Activated T-helper 9 cell treated with anti-CD3 and anti-CD28 coated beads, Interleukin-2, amount 50 U/mL, for 16 hours (primary cell): ENCODE data around the gene DBF4.
"Not testable (repeated sequence)": the region's sequence is repeated elsewhere in the genome, so short reads cannot be mapped to it uniquely, and the experiment has no call there.

ENCODE experiments used
- DNase-seq: peaks from one replicate; pipeline ENCODE4 v3.0.0-alpha.2; 2020; ENCODE audit warnings: low read depth

DBF4 gene

DNA sequence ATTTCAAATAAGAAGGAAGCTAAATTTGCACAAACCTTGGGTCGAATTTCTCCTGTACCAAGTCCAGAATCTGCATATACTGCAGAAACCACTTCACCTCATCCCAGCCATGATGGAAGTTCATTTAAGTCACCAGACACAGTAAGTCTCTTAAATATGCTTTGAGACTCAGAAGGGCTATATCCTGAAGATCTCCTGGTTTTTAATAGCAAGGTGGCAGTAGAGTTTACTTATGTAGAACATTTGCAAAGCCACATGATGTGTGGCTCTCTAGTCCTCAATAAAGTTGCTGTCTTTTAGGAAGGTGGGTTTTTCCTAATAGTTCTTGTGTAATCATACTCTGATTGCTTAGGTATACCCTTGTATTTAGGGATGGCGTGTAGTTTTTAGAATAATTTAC, 8.7 kb downstream of the DBF4 start:
- DNase-seq: no peak

DNA sequence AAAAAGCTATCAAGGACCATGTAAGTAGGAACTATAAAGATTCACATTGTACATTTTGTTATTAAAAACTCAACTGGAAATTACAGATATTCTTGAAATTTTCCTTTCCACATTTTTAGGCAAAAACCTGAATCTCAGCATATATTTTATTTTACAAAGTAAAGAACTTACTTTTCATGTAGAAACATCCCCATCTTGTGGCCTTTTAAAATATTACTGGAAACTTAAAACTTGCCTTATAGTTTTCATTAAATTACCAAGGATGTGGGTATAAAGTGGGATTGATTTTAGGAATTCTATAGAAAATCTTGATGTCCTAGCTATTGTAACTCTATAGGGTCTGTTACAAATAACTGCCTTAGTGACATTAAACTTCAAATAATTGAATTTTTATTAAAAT, 10.6 kb downstream of the DBF4 start:
- DNase-seq: no peak

DNA sequence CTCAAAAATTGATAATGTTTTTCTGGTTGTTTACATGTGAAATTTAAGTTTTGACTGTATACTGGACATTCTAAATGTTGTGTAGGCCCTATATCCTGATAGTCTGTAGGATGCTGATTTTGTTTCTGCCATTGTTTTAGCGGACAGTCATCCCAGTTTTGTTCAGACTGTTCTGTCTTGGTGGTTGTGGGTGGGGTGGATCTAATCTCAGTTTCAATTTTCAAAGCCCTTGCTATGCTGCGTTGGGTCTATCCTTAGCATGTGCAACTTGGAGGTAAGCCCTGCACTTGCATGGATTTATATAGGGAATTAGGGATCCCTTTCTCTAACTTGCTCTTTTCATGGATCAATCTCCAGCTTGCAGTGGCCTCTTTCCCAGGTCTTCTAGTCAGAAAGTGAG, 19.1 kb downstream of the DBF4 start:
- no peak for DNase-seq

DNA sequence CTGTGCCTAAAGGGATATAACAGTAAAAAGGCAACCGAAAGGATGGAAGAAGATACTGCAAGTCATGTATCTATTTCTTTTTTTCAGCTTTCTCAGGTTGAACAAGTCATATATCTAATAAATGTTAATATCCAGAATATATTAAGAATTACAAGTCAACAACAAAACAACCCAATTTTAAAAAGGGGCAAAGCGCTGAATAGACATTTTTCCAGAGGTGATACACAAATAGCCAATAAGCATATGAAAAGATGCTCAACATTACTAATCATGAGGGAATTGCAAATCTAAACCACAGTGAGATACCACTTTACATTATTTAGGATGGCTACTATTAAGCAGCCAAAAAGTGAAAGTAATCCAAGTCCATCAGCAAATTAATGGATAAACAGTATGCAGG, 23.0 kb downstream of the DBF4 start:
- no peak for DNase-seq

DNA sequence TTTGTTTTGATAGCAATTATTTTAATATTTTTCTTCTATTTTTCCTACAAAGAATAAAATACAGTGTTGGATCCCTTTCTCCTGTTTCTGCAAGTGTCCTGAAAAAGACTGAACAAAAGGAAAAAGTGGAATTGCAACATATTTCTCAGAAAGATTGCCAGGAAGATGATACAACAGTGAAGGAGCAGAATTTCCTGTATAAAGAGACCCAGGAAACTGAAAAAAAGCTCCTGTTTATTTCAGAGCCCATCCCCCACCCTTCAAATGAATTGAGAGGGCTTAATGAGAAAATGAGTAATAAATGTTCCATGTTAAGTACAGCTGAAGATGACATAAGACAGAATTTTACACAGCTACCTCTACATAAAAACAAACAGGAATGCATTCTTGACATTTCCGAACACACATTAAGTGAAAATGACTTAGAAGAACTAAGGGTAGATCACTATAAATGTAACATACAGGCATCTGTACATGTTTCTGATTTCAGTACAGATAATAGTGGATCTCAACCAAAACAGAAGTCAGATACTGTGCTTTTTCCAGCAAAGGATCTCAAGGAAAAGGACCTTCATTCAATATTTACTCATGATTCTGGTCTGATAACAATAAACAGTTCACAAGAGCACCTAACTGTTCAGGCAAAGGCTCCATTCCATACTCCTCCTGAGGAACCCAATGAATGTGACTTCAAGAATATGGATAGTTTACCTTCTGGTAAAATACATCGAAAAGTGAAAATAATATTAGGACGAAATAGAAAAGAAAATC, 31.0 kb downstream of the DBF4 start:
- DNase-seq: not testable (repeated sequence)

DNA sequence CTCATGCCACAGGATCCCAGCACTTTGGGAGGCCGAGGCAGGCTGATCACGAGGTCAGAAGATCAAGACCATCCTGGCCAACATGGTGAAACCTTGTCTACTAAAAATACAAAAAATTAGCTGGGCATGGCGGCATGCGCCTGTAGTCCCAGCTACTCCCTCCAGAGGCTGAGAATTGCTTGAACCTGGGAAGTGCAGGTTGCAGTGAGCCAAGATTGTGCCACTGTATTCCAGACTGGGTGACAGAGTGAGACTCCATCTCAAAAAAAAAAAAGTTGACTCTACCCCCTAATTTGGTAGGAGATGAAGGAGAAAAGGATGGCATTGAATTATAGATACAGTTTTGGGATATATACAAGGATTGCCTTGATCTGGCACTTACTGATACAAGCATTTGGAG, 32.5 kb downstream of the DBF4 start:
- DNase-seq: not testable (repeated sequence)

DNA sequence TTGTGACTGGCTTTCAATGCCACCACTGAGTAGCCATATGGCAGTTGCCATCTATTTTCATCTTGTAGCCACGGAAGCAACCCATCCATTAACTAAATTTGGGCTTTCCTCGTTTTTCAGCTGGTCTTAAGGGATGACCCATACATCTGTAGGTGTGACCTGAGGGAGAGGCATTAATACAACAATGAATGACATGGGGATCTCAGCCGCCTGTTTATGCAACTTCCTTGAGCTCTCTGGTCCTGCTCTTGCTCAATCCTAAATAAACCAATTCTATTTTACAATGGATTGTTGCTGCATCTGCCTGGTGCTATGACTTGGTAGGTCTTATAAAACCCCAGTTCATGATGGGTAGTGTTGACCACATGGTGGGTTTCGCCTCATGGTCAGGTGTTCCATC, 35.8 kb downstream of the DBF4 start:
- no peak for DNase-seq

DNA sequence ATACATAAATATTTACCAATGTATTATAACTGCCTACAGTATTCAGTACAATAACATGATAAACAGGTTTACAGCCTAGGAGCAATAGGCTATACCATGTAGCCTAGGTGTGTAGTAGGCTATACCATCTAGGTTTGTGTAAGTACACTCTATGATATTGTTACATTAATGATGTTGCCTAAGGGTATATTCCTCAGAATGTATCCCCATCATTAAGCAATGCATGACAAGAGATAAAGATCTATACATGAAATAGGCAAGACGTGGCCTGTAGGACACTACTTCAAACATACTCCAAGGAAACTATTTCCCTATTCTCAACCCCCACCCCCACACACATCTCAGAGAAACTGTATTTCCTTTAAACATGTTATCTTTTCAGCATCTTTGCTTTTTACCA, 42.4 kb downstream of the DBF4 start:
- DNase-seq: no peak

DNA sequence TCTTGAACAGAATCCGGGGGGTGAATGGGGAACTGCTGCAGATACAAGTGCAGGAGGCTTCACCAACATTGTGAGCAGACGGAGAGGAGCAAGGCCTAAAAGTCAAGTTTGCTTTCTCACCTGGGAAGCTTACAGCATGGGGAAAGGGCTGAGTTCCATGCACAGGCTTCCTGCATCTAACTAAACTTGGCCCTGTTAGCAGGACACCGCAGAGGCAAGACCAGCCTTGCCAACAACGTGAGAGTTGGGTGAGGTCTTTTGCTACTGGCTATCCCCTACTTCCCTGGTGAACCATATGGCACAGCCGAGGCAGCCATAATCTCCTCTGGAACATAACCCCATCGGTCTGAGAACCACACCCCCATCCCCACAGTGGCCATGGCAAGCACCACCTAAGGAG, 43.6 kb downstream of the DBF4 start:
- no peak for DNase-seq

DNA sequence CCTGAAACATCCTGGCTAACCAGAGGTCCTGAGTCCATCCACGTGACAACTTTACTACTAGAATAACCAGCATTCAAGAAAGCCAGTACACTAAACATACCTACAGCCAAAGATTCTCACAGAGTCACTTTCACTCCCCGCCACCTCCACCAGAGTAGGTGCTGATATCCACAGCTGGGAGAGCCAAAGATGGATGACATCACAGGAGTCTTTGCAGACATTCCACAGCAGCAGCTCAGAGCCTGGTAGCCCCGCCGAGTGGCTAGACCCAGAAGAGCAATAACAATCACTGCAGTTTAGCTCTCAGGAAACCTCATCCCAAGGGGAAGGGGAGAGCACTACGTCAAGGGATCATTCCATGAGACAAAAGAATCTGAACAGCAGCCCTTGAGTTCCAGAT, 44.3 kb downstream of the DBF4 start:
- DNase-seq: no peak

DNA sequence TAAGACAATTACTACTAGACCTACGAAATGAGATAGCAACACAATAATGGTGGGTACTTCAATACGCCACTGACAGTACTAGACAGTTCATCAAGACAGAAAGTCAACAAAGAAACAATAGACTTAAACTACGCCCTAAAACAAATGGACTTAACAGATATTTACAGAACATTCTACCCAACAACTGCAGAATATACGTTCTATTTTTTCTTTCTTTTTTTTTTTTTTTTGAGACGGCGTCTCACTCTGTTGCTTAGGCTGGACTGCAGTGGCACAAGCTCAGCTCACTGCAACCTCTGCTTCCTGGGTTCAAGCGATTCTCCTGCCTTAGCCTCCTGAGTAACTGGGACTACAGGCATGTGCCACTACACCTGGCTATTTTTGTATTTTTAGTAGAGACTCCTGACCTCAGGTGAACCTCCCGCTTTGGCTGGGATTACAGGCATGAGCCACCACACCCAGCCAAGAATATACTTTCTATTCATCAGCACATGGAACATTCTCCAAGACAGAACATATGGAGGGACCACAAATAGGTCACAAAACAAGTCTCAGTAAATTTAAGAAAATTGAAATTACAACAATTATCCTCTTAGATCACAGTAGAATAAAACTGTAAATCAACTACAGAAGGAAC, 46.6 kb downstream of the DBF4 start:
- DNase-seq: not testable (repeated sequence)

DNA sequence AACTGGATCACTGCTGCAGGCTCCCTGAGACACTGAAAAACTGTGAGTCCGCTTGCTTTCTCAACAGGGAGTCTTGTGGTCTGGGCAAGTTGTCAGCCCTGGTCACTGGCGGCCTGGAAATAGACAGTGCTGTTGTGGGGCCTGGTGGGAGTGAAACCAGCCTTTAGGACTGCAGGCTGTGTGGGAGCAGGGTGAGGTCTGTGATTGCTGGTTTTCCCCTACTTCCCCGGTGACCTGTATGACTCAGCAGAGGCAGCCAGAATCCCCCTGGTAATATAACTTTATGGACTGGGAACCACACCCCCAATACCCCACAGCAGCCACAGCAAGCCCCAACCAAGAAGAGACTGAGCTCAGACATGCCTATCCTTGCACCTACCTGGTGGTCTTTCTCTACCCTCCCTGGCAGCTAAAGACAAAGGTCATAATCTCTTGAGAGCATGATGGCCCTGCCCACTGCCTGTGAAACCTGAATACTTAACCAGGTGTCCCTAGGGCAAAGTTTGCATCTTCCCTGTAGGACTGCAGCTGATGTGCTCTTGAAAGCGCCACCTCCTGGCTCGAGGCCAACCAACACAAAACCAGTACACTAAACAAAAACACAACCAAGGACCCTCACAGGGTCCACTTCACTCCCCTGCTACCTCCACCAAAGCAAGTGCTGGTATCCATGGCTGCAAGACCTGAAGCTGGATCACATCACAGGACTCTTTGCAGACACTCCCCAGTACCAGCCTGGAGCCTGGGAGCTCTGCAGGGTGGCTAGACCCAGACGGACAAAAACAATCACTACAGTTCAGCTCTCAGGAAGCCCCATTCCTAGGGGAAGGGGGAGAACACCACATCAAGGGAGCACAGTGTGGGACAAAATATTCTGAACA, 50.5 kb downstream of the DBF4 start:
- no peak for DNase-seq

DNA sequence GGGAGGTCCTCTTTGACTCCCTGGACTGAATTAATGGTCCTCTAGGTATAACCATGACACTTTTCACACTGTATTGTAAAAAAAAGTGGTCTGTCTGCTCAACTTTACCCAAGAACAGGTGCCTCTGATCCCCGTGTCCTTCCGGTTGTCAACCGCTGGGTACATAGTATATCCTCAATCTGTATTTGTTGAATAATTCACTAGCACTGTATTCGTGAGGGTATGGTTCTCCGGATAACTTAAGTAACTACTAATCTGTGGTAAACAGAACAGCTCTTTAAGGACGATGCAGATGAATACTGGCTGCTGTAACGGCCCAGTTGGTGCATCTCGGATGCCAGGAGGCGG, 57.3 kb downstream of the DBF4 start:
- DNase-seq: no peak

DNA sequence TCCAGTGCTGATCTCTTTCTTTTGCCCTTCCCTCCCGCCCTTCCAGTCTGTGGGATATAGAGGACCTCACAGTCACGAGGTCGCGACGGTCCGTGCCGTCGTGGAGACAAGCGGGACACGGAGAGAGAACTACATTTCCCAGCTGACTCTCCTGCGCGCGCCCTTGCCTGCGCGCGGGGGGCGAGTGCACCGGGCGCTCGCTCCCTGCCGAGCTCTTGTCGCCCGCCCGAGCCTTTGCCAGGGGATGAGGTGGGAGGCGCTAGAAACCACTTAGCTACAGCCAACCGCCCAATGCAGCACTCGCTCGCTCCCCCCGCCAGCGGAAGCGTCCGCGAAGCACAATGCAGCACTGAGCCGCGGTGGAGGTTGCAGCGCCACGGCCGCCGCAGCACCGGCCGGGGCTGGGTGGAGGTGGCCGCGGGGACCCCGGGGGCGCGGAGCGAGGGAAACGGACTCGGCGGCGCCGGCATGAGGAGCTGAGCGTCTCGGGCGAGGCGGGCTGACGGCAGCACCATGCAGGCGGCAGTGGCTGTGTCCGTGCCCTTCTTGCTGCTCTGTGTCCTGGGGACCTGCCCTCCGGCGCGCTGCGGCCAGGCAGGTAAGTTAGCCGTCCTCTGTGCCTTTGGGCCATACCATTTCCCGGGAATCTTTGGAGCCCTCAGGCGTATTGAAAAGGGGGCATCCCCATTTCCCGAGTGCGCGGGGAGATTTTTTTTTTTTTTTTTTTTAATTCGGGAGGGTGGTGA, 57.8 kb downstream of the DBF4 start, which contains the start of gene ADAM22:
ADAM22 (plus strand) TSS at position 299 of the 746 bp plus-strand sequence; CDS start at position 514, 215 bp downstream.
- DNase-seq: peak; percentile 68

DNA sequence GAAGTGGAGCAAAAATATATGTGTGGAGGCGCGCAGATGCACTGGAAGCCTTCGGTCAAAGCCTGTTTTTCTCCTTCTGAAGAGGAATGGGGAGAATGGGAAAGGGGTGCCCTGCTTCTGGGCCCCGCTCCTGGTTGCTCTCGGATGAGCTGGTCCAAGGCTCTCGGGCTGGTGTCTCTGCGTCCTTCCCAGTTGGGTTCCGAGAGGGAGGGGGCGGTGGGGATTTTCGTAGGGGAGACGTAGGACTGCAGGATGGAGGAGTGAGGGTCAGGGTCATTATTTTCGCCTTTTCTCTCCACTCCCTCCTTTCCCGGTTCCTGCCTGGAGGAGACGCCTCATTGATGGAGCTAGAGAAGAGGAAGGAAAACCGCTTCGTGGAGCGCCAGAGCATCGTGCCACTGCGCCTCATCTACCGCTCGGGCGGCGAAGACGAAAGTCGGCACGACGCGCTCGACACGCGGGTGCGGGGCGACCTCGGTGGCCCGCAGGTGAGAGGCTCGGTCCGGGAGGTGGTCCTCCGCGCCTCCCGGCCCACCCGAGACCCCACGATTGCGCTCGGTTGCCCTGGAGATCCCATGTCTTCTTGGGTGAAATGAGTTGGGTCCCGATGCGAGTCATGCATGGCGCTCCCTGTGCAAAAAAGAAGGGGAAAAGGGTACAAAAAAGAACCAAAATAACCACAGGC, 58.5 kb downstream of the DBF4 start:
- DNase-seq: no peak

DNA sequence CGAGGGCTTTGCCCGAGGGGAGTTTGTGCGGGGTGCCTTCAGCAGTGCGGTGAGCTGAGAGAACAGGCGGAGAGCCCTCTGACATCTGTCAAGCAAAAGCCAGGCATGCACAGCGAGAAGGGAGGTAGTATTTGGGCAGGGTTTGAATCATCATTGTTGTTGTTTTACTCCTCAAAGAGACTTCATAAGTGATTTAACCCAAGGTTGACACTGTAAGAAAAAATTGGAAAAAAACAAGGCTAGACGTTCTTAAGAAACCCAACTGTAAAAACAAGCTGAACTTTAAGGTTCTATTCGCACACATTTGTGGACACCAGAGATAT, 59.1 kb downstream of the DBF4 start:
- DNase-seq: no peak

DNA sequence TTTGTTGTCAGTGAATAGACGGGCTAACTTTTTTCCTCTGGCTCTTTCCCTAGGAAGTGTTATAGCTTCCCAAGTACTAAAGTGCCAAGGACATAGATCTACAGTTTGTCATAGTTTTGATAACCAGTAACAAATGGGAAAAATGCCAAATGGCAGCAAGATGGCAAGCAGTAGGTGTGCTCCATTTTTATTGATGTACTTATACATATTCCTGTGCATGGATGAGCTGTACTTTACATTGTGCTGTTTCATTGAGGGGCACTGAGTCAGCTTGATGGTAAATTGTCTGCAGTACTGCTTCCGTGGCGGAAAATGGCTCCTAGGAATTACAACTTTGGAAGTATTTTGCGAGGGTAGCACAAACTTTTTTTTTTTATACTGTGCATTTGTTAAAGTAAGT, 64.8 kb downstream of the DBF4 start:
- no peak for DNase-seq

DNA sequence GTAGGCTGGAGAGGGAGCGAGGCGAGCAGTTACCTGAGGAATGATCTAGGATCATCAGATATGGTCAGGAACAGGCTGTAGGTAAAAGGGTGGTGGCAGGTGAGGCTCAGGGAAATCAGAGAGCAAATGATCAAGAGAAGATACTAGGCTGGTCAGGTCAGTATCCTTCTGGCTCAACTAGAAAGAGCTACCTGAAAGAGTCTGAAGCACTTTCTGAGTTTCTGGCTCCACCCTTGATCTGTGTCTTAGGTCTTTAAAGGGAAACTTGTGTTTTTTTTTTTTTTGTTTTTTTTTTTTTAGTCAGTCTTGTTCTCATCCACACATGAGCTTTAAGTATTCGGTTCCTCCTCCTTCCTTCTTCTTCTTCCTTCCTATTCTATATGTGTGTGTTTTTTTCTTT, 68.3 kb downstream of the DBF4 start:
- no peak for DNase-seq

DNA sequence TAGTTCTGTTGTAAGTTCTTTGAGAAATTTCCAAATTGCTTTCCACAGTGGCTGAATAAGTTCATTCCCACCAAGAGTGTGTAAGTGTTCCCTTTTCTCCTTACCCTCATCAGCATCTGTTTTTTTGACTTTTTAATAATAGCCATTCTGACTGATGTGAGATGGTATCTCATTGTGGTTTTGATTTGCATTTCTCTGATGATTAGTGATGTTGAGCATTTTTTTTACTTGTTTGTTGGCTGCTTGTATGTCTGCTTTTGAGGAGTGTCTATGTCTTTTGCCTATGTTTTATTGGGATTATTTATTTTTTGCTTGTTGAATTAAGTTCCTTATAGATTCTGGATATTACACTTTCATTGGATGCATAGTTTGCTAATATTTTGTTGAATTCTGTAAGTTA, 69.6 kb downstream of the DBF4 start:
- DNase-seq: not testable (repeated sequence)

DNA sequence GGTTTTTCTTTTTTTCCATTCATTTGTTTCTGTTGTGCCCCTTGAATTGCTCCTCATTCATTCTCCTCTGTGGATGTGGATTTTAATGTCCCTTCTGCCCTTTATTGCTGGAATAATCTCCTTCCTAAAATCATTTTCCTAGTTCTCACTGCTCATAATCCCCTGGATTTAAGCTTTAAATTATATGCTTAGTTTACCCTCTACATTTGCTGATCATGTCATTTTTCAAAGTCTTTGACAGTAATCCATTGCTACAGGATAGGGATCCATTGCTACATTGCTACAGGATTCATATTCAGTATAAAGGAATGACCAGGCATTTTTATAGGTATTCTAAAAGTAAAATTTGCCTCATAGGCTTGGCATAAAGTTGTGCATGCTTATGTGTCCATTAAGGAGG, 72.1 kb downstream of the DBF4 start:
- no peak for DNase-seq
